ENCODE results near the gene EEFSEC.

Gene EEFSEC

GRCh38 chr3:128269006-128269775, 115.9 kb downstream of the EEFSEC start:
- 93 to 95% methylated on average over 11 of the region's 11 CpGs for WGBS, 2 experiments
- no peaks in the 10 kb centered on the region for H3K4me1 ChIP-seq (ENCODE audit: control insufficient read depth, insufficient read depth, low read length)
- no peaks in the 10 kb centered on the region for H3K27me3 ChIP-seq (ENCODE audit: control insufficient read depth, insufficient read depth, low read length, poor library complexity, severe bottlenecking)
- no peaks in the 10 kb centered on the region for H3K36me3 ChIP-seq (ENCODE audit: control insufficient read depth, insufficient read depth, low read length)
- H3K27ac ChIP-seq (ENCODE audit: insufficient read depth, low read depth, low read length, poor library complexity, severe bottlenecking): no peak overlapping the region
- H3K9me3 ChIP-seq (ENCODE audit: control insufficient read depth, low read length): no peaks in the 10 kb centered on the region
- no peak overlapping the region for H3K4me3 ChIP-seq (ENCODE audit: insufficient read depth, low read depth, low read length)

GRCh38 chr3:128269796-128270195, 116.5 kb downstream of the EEFSEC start:
- Histone ChIP-seq H3K9me3 (ENCODE audit: control insufficient read depth, low read length) (no peaks in the 10 kb centered on the region), H3K4me3 (ENCODE audit: insufficient read depth, low read depth, low read length) (no peak overlapping the region), H3K27ac (ENCODE audit: insufficient read depth, low read depth, low read length, poor library complexity, severe bottlenecking) (no peak overlapping the region), H3K36me3 (ENCODE audit: control insufficient read depth, insufficient read depth, low read length) (no peaks in the 10 kb centered on the region), H3K4me1 (ENCODE audit: control insufficient read depth, insufficient read depth, low read length) (no peaks in the 10 kb centered on the region), H3K27me3 (ENCODE audit: control insufficient read depth, insufficient read depth, low read length, poor library complexity, severe bottlenecking) (no peaks in the 10 kb centered on the region)
- 87 to 92% methylated on average over 3 of the region's 3 CpGs for WGBS, 2 experiments

GRCh38 chr3:128270559-128271492, 117.5 kb downstream of the EEFSEC start:
- H3K27me3 ChIP-seq (ENCODE audit: control insufficient read depth, insufficient read depth, low read length, poor library complexity, severe bottlenecking): no peaks in the 10 kb centered on the region
- 72 to 75% methylated on average over 7 of the region's 7 CpGs for WGBS, 2 experiments

GRCh38 chr3:128271536-128272332, 118.5 kb downstream of the EEFSEC start:
- no peaks in the 10 kb centered on the region for H3K36me3 ChIP-seq (ENCODE audit: control insufficient read depth, insufficient read depth, low read length)
- no peaks in the 10 kb centered on the region for H3K9me3 ChIP-seq (ENCODE audit: control insufficient read depth, low read length)
- no peaks in the 10 kb centered on the region for H3K4me1 ChIP-seq (ENCODE audit: control insufficient read depth, insufficient read depth, low read length)
- no peak overlapping the region for H3K27ac ChIP-seq (ENCODE audit: insufficient read depth, low read depth, low read length, poor library complexity, severe bottlenecking)
- H3K4me3 ChIP-seq (ENCODE audit: insufficient read depth, low read depth, low read length): no peak overlapping the region
- WGBS, 2 experiments: 92 to 94% methylated on average over 11 of the region's 11 CpGs
- H3K27me3 ChIP-seq (ENCODE audit: control insufficient read depth, insufficient read depth, low read length, poor library complexity, severe bottlenecking): no peaks in the 10 kb centered on the region

More at GRCh38 chr3:128270559-128271492, 117.5 kb downstream of the EEFSEC start:
- Histone ChIP-seq H3K4me3 (ENCODE audit: insufficient read depth, low read depth, low read length) (no peak overlapping the region), H3K36me3 (ENCODE audit: control insufficient read depth, insufficient read depth, low read length) (no peaks in the 10 kb centered on the region), H3K4me1 (ENCODE audit: control insufficient read depth, insufficient read depth, low read length) (no peaks in the 10 kb centered on the region), H3K27ac (ENCODE audit: insufficient read depth, low read depth, low read length, poor library complexity, severe bottlenecking) (no peak overlapping the region), H3K9me3 (ENCODE audit: control insufficient read depth, low read length) (no peaks in the 10 kb centered on the region)

GRCh38 chr3:128273109-128273840, 120.0 kb downstream of the EEFSEC start:
- no peak overlapping the region for H3K4me3 ChIP-seq (ENCODE audit: insufficient read depth, low read depth, low read length)
- H3K36me3 ChIP-seq (ENCODE audit: control insufficient read depth, insufficient read depth, low read length): no peaks in the 10 kb centered on the region
- peaks cover 6% of the 10 kb centered on the region for H3K27me3 ChIP-seq (ENCODE audit: control insufficient read depth, insufficient read depth, low read length, poor library complexity, severe bottlenecking)
- 76 to 77% methylated on average over 5 of the region's 5 CpGs for WGBS, 2 experiments
- H3K9me3 ChIP-seq (ENCODE audit: control insufficient read depth, low read length): no peaks in the 10 kb centered on the region
- no peak overlapping the region for H3K27ac ChIP-seq (ENCODE audit: insufficient read depth, low read depth, low read length, poor library complexity, severe bottlenecking)
- peaks cover 4% of the 10 kb centered on the region for H3K4me1 ChIP-seq (ENCODE audit: control insufficient read depth, insufficient read depth, low read length)

- H3K4me1 ChIP-seq (ENCODE audit: control insufficient read depth, insufficient read depth, low read length): peaks cover 11% of the 10 kb centered on the region
- no peaks in the 10 kb centered on the region for H3K9me3 ChIP-seq (ENCODE audit: control insufficient read depth, low read length)
- no peaks in the 10 kb centered on the region for H3K36me3 ChIP-seq (ENCODE audit: control insufficient read depth, insufficient read depth, low read length)
- H3K27ac ChIP-seq (ENCODE audit: insufficient read depth, low read depth, low read length, poor library complexity, severe bottlenecking): no peak overlapping the region
- peaks cover 10% of the 10 kb centered on the region for H3K27me3 ChIP-seq (ENCODE audit: control insufficient read depth, insufficient read depth, low read length, poor library complexity, severe bottlenecking)
- no peak overlapping the region for H3K4me3 ChIP-seq (ENCODE audit: insufficient read depth, low read depth, low read length)
- whole genome bisulfite sequencing, 2 experiments: 85 to 86% methylated on average over 11 of the region's 11 CpGs
These were observed 120.7 kb downstream of the EEFSEC start for GRCh38 chr3:128273841-128274573.

GRCh38 chr3:128274837-128275236, 121.6 kb downstream of the EEFSEC start:
- Histone ChIP-seq H3K36me3 (ENCODE audit: control insufficient read depth, insufficient read depth, low read length) (no peaks in the 10 kb centered on the region), H3K9me3 (ENCODE audit: control insufficient read depth, low read length) (no peaks in the 10 kb centered on the region), H3K4me3 (ENCODE audit: insufficient read depth, low read depth, low read length) (no peak overlapping the region), H3K27ac (ENCODE audit: insufficient read depth, low read depth, low read length, poor library complexity, severe bottlenecking) (no peak overlapping the region), H3K4me1 (ENCODE audit: control insufficient read depth, insufficient read depth, low read length) (peaks cover 20% of the 10 kb centered on the region), H3K27me3 (ENCODE audit: control insufficient read depth, insufficient read depth, low read length, poor library complexity, severe bottlenecking) (peaks cover 10% of the 10 kb centered on the region)
- WGBS, 2 experiments: 91 to 92% methylated on average over 7 of the region's 7 CpGs

- Histone ChIP-seq H3K4me1 (ENCODE audit: control insufficient read depth, insufficient read depth, low read length) (peaks cover 27% of the 10 kb centered on the region), H3K9me3 (ENCODE audit: control insufficient read depth, low read length) (no peaks in the 10 kb centered on the region), H3K27me3 (ENCODE audit: control insufficient read depth, insufficient read depth, low read length, poor library complexity, severe bottlenecking) (peaks cover 10% of the 10 kb centered on the region), H3K27ac (ENCODE audit: insufficient read depth, low read depth, low read length, poor library complexity, severe bottlenecking) (no peak overlapping the region), H3K4me3 (ENCODE audit: insufficient read depth, low read depth, low read length) (no peak overlapping the region), H3K36me3 (ENCODE audit: control insufficient read depth, insufficient read depth, low read length) (no peaks in the 10 kb centered on the region)
- 93% methylated on average over 11 of the region's 11 CpGs for WGBS, 2 experiments
These were observed 122.2 kb downstream of the EEFSEC start for GRCh38 chr3:128275316-128276145.

Measured in ectodermal cell (in vitro differentiated cells).